Measurements from ENCODE around the gene GRID2. TPM values are rescaled to one million over a fixed set of nuclear protein-coding genes. Genes with fewer than 3 reads are reported as not detected.
A peak's percentile ranks its signal among the peaks of the same experiment; 100 is the strongest.

The GRID2 gene
- total RNA-seq, 4 donors from 2014 or later, result 0.33 TPM; not detected in 3

GRCh38 chr4:93183576-93183975 lies 879.8 kb downstream of the GRID2 start:
- intact Hi-C loops (cut with DNase I), result no loop called here
- peaks cover 17 to 19% of the 10 kb centered on the region in 2 donors for H3K4me1 ChIP-seq
- no peaks in the 10 kb centered on the region for H3K27me3 ChIP-seq
- H3K4me3 ChIP-seq (replicated peaks in 1 of 3), result no peak overlapping the region
- H3K9me3 ChIP-seq, result no peaks in the 10 kb centered on the region
- no peak for DNase-seq
- no peaks in the 10 kb centered on the region for H3K36me3 ChIP-seq
- TF ChIP-seq POLR2A (IDR thresholded peaks at IDR 0.05), result no peak
- TF ChIP-seq, protein P1, sequence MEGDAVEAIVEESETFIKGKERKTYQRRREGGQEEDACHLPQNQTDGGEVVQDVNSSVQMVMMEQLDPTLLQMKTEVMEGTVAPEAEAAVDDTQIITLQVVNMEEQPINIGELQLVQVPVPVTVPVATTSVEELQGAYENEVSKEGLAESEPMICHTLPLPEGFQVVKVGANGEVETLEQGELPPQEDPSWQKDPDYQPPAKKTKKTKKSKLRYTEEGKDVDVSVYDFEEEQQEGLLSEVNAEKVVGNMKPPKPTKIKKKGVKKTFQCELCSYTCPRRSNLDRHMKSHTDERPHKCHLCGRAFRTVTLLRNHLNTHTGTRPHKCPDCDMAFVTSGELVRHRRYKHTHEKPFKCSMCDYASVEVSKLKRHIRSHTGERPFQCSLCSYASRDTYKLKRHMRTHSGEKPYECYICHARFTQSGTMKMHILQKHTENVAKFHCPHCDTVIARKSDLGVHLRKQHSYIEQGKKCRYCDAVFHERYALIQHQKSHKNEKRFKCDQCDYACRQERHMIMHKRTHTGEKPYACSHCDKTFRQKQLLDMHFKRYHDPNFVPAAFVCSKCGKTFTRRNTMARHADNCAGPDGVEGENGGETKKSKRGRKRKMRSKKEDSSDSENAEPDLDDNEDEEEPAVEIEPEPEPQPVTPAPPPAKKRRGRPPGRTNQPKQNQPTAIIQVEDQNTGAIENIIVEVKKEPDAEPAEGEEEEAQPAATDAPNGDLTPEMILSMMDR (IDR thresholded peaks at IDR 0.05), result no peak
- peak overlapping the region; percentile 78 to 93 (median 90) for H3K27ac ChIP-seq

GRCh38 chr4:93184053-93184452 lies 880.3 kb downstream of the GRID2 start:
- Histone ChIP-seq H3K4me3 (replicated peaks in 1 of 3) (no peak overlapping the region), H3K36me3 (no peaks in the 10 kb centered on the region), H3K4me1 (peaks cover 17 to 19% of the 10 kb centered on the region in 2 donors), H3K9me3 (no peaks in the 10 kb centered on the region), H3K27me3 (no peaks in the 10 kb centered on the region), H3K27ac (peak overlapping the region; percentile 78 to 93 (median 90))
- DNase-seq, result peak; percentile 51 to 58
- TF ChIP-seq, protein P1 (IDR thresholded peaks at IDR 0.05), result no peak
- TF ChIP-seq POLR2A (IDR thresholded peaks at IDR 0.05), result no peak
- intact Hi-C loops (cut with DNase I), result no loop called here
- 22 to 27% methylated on average over 2 of the region's 2 CpGs for WGBS, 2 donors

DNA sequence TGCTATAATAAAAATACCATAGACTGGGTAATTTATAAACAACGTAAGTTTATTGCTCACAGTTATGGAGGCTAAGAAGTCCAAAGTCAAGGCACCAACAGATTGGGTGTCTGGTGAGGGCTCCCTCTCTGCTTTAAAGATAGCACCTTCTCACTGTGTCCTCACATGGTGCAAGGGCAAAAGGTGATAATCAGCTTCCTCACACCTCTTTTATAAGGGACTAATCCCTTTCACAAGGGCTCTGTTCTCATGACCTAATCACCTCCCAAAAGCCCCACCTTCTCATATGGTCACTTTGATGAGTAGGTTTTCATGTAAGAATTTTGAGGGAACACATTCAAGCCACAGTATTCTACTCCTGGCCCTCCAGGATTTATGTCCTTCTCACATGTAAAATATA lies 883.1 kb downstream of the GRID2 start:
- no peak for TF ChIP-seq POLR2A (IDR thresholded peaks at IDR 0.05)
- TF ChIP-seq, protein P1 (IDR thresholded peaks at IDR 0.05), result no peak
- no peak for DNase-seq

DNA sequence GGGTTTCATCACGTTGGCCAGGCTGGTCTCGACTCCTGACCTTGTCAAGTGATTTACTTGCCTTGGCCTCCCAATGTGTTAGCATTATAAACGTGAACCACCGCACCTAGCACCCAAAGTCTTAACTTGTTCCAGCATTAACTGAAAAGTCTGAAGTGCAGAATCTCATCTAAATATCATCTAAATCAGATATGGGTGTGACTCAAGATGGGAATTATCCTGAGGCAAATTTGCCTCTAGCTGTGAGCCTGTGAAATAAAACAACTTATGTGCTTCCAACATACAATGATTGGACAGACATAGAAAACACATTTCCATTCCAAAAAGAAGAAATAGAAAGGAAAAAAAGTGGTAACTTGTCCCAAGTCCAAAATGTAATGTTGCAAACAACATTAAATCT lies 883.7 kb downstream of the GRID2 start:
- H3K4me1 ChIP-seq, result peaks cover 11 to 15% of the 10 kb centered on the region in 2 donors
- DNase-seq, result no peak
- H3K36me3 ChIP-seq, result no peaks in the 10 kb centered on the region
- intact Hi-C loops (cut with DNase I), result no loop called here
- H3K4me3 ChIP-seq (replicated peaks in 1 of 3), result no peak overlapping the region
- no peaks in the 10 kb centered on the region for H3K9me3 ChIP-seq
- no peak overlapping the region for H3K27ac ChIP-seq
- H3K27me3 ChIP-seq, result no peaks in the 10 kb centered on the region
- TF ChIP-seq POLR2A (IDR thresholded peaks at IDR 0.05), result no peak
- TF ChIP-seq, protein P1 (IDR thresholded peaks at IDR 0.05), result no peak
- 96 to 97% methylated on average over 4 of the region's 4 CpGs for WGBS, 2 donors

More for the DNA sequence above, 883.1 kb downstream of the GRID2 start:
- Histone ChIP-seq H3K36me3 (no peaks in the 10 kb centered on the region), H3K4me1 (peaks cover 16 to 19% of the 10 kb centered on the region in 2 donors), H3K9me3 (no peaks in the 10 kb centered on the region), H3K27ac (no peak overlapping the region), H3K4me3 (replicated peaks in 1 of 3) (no peak overlapping the region), H3K27me3 (no peaks in the 10 kb centered on the region)
- 94 to 100% methylated on average over 1 of the region's 1 CpG for WGBS, 2 donors
- intact Hi-C loops (cut with DNase I), result no loop called here

DNA sequence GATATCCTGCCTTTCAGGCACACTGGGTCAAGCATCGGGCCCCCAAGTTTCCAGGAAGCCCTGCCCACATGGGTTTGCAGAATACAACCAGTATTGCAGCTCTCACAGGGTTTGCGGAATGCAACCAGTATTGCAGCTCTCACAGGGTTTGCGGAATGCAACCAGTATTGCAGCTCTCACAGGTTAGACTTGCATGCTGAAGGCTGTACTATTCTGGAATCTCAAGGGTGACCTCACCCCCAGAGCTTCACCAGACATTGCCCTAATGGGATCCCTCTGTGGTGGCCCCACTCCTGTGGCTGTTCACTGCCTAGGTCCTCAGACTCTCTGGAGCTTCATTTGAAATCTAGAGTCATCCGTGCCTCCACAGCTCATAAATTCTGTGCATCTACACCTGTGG lies 884.1 kb downstream of the GRID2 start:
- H3K9me3 ChIP-seq, result no peaks in the 10 kb centered on the region
- H3K36me3 ChIP-seq, result no peaks in the 10 kb centered on the region
- H3K4me3 ChIP-seq (replicated peaks in 1 of 3), result no peak overlapping the region
- DNase-seq, result no peak
- intact Hi-C loops (cut with DNase I), result no loop called here
- WGBS, 2 donors, result 89 to 93% methylated on average over 3 to 4 of the region's 4 CpGs
- H3K4me1 ChIP-seq, result peaks cover 10 to 15% of the 10 kb centered on the region in 2 donors
- TF ChIP-seq, protein P1 (IDR thresholded peaks at IDR 0.05), result no peak
- TF ChIP-seq POLR2A (IDR thresholded peaks at IDR 0.05), result no peak
- H3K27me3 ChIP-seq, result no peaks in the 10 kb centered on the region
- no peak overlapping the region for H3K27ac ChIP-seq

All from thyroid gland (tissue), 4 donors.